ENCODE measurements around the gene GABRR1. TPM values are rescaled to one million over a fixed set of nuclear protein-coding genes. Genes with fewer than 3 reads are reported as not detected.
"Not testable (repeated sequence)": the region's sequence is repeated elsewhere in the genome, so short reads cannot be mapped to it uniquely, and the experiment has no call there.

Gene GABRR1
- total RNA-seq, 2 experiments from 2014 or later: not detected

DNA sequence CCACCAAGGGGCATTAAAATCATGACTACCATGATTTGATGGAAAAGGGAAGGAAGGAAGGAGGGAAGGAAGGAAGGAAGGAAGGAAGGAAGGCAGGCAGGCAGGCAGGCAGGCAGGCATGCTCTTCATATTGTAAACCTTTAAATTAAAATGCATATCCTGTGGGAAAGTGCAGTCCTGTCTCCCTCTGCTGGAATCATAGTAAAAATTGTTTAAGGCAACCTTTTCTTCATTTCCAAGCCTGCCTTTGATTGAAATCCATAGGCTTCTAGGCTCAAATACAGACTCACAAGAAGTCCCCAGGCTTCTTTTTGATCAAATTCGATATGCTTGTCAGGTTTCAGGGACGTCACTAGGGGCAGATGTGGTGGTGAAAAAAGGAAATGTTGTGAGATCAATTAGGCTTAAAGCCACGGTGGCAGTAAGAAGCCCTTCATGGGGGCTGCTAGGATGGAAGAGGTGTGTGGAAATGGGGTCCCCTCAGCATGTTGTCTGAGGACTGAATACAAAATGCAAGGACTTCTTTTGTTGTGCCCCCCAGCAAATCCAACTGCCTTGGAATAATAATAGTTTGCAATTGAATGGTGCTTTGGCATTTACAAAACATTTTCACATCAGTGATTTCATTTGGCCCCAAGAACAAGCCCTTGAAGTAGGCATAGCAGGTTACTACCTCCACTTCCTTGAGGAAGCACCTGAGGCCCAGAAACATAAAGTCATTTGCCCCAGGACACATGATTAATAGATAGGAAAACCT, 25.6 kb upstream of the GABRR1 start:
- no peak overlapping the region for H3K27ac Mint-ChIP-seq
- DNase-seq: no peak
- H3K4me1 Mint-ChIP-seq: peaks cover 20% of the 10 kb centered on the region
- H3K4me3 Mint-ChIP-seq: no peak overlapping the region
- H3K27me3 Mint-ChIP-seq: peaks cover 7% of the 10 kb centered on the region
- H3K9me3 Mint-ChIP-seq: no peaks in the 10 kb centered on the region
- no peaks in the 10 kb centered on the region for H3K36me3 Mint-ChIP-seq

DNA sequence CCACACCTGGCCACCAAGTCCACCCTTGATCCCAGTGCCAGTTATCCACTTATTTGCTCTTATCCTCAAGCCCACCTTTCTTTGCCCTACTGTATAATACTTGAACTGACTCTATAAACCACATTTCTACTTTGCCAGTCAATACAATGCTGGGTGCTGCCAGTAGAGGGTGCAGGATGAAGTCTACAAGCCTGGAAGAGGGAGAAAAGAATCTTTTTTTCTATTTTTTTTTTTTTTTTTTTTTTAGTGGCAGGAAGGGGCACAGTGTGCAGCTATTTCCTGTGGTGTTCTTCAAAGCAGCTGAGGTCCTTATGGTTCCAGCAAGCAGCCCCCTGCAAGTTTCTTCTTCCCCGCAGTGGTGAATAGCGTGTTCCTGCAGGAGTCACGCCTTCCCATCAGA, 22.2 kb upstream of the GABRR1 start:
- Mint-ChIP-seq H3K9me3 (no peaks in the 10 kb centered on the region), H3K4me1 (peaks cover 19% of the 10 kb centered on the region), H3K36me3 (peaks cover 2% of the 10 kb centered on the region), H3K4me3 (no peak overlapping the region), H3K27me3 (peaks cover 19% of the 10 kb centered on the region), H3K27ac (no peak overlapping the region)
- peak; percentile 21 for DNase-seq

DNA sequence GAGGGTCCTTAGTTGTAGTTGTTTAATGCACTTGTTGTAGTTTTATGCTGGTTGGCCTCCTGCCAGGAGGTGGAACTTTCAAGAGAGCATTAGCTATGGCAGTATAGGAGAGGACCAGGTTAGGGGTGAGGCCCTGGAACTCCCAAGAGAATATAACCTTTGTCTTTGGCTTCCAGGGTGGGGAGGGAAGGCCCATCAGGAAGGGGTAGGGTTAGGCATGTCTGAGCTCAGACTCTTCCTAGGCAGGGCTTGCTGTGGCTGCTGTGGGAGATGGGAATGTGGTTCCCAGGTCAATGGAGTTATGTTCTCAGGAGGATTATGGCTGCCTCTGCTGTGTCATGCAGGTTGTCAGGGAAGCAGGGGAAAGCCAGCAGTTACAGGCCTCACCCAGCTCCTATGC, 20.0 kb upstream of the GABRR1 start:
- H3K27ac Mint-ChIP-seq: no peak overlapping the region
- no peak overlapping the region for H3K4me3 Mint-ChIP-seq
- H3K4me1 Mint-ChIP-seq: peaks cover 16% of the 10 kb centered on the region
- peaks cover 35% of the 10 kb centered on the region for H3K27me3 Mint-ChIP-seq
- H3K9me3 Mint-ChIP-seq: no peaks in the 10 kb centered on the region
- DNase-seq: no peak
- peaks cover 2% of the 10 kb centered on the region for H3K36me3 Mint-ChIP-seq

DNA sequence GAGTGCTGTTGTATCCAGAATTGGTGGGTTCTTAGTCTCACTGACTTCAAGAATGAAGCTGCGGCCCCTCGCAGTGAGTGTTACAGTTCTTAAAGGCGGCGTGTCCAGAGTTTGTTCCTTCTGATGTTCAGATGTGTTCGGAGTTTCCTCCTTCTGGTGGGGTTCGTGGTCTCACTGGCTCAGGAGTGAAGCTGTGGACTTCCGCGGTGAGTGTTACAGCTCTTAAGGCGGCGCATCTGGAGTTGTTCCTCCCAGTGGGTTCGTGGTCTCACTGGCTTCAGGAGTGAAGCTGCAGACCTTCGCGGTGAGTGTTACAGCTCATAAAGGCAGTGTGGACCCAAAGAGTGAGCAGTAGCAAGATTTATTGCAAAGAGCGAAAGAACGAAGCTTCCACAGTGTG, 16.4 kb upstream of the GABRR1 start:
- not testable (repeated sequence) for H3K9me3 Mint-ChIP-seq, H3K27ac Mint-ChIP-seq, H3K36me3 Mint-ChIP-seq, DNase-seq, H3K4me1 Mint-ChIP-seq
- peaks cover 38% of the 10 kb centered on the region for H3K27me3 Mint-ChIP-seq
- H3K4me3 Mint-ChIP-seq: peak overlapping the region; percentile 29

DNA sequence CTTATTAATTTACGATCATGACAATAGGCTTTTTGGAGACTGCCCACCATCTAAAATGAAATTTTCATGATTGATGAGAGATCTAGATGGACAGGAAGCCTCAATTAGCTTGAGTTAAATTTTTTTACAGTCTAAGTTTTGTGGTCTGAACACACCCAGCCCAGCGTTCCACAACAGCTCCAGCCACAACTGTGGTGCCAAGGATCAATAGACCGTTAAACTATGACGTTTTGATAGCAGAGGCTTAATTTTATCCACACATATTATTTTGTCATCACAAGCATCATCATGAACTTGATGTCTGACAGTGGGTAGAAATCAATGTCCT, 5.5 kb upstream of the GABRR1 start:
- no peaks in the 10 kb centered on the region for H3K27me3 Mint-ChIP-seq
- peaks cover 2% of the 10 kb centered on the region for H3K4me1 Mint-ChIP-seq
- no peak overlapping the region for H3K27ac Mint-ChIP-seq
- peaks cover 2% of the 10 kb centered on the region for H3K36me3 Mint-ChIP-seq
- no peak overlapping the region for H3K4me3 Mint-ChIP-seq
- DNase-seq: no peak
- no peaks in the 10 kb centered on the region for H3K9me3 Mint-ChIP-seq

DNA sequence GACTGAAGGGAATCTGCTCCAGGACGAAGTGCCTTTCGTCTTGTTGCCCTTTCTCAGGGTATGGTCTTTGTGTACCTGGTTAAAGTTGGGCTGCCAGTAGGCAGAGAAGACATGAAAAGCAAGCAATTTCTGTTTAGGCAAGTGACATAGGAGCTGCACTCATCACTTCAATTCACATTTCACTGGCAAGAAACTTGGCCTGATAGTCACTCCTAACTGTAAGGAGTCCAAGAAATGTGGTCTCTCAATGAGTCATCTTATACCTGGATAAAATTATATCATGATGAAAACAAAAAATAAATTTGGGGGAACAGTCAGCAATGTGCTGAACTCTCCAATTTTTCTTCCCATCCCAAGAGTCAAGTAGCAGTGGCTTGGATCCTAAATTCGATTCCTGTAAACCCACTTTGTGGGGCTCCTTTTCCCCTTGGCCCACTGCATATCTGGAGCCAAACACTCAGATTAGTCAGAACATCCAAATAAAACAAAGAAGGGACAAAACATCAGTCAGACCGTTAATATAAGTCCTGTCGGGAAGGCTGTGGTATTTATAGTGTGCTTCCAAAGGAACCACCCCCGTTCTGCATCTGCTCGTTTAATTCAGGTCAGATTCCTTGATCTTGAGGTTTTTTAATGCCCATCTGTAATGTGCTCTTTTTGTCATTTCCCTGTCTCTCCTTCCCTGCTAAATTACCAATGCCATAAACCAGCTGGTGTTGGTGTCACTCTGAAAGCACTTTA, 5.0 kb upstream of the GABRR1 start:
- no peaks in the 10 kb centered on the region for H3K9me3 Mint-ChIP-seq
- DNase-seq: no peak
- H3K27me3 Mint-ChIP-seq: no peaks in the 10 kb centered on the region
- H3K4me1 Mint-ChIP-seq: peaks cover 5% of the 10 kb centered on the region
- peaks cover 2% of the 10 kb centered on the region for H3K36me3 Mint-ChIP-seq
- no peak overlapping the region for H3K27ac Mint-ChIP-seq
- no peak overlapping the region for H3K4me3 Mint-ChIP-seq

DNA sequence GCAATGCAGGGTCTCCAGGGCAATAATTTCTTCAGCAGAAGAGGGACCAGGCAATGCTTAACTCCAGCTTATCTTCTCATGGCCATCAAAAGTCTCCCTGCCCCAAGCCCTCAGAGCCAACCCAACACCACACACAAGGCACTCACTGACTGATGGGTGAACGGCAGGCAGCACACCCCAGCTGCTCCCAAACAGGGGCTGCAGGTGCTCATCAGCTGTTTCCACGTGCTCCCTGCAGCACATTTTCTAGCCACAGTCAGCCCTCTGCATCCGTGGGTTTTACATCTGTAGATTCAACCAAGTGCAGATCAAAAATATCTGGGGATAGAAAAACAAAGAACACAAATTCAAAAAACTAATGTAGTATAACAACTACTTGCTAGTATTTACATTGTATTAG, 4.0 kb upstream of the GABRR1 start:
- no peaks in the 10 kb centered on the region for H3K9me3 Mint-ChIP-seq

DNA sequence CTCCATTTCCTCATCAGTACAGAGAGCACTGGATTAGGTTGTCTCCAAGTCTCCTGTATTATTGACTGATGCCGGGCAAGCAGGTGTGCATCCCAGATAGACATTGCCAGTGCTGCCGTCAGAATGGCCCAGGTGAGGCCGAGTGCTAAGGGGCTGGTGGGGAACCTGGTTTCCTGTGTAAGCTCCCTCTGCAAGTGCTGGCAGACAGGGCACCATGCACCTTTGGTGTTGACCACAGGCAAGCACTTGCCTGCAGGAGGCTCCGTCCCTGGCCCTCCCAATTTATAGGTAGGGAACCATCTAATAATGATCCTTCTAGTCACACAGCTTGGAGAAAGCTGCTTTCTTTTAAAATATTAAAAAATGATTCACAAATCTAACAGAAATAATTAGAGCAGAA, 747 bp downstream of the GABRR1 start:
- DNase-seq: no peak
- Mint-ChIP-seq H3K4me3 (no peak overlapping the region), H3K27me3 (no peaks in the 10 kb centered on the region), H3K4me1 (peaks cover 5% of the 10 kb centered on the region), H3K36me3 (no peaks in the 10 kb centered on the region), H3K9me3 (no peaks in the 10 kb centered on the region), H3K27ac (no peak overlapping the region)

More for the DNA sequence above, 4.0 kb upstream of the GABRR1 start:
- Mint-ChIP-seq H3K27me3 (no peaks in the 10 kb centered on the region), H3K4me3 (no peak overlapping the region), H3K4me1 (peaks cover 5% of the 10 kb centered on the region), H3K27ac (no peak overlapping the region), H3K36me3 (peaks cover 2% of the 10 kb centered on the region)
- no peak for DNase-seq

DNA sequence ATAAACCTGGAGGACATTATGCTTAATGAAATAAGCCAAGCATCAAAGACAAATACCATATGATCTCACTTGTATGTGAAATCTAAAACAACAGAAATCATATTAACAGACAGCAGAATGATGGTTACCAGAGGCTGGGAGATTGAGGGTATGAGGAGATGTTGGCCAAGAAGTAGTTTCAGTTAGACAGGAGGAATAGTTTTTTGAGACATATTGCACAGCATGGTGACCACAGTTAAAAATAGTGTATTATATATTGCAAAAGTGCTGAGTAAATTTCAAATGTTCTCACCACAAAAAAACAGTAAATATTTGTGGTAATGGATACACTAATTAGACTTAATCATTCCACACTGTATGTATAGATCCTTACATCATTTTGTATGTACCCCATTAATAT, 1.8 kb downstream of the GABRR1 start:
- no peaks in the 10 kb centered on the region for H3K27me3 Mint-ChIP-seq
- H3K9me3 Mint-ChIP-seq: no peaks in the 10 kb centered on the region
- no peak overlapping the region for H3K4me3 Mint-ChIP-seq
- DNase-seq: no peak
- H3K27ac Mint-ChIP-seq: no peak overlapping the region
- H3K4me1 Mint-ChIP-seq: peaks cover 5% of the 10 kb centered on the region
- no peaks in the 10 kb centered on the region for H3K36me3 Mint-ChIP-seq

DNA sequence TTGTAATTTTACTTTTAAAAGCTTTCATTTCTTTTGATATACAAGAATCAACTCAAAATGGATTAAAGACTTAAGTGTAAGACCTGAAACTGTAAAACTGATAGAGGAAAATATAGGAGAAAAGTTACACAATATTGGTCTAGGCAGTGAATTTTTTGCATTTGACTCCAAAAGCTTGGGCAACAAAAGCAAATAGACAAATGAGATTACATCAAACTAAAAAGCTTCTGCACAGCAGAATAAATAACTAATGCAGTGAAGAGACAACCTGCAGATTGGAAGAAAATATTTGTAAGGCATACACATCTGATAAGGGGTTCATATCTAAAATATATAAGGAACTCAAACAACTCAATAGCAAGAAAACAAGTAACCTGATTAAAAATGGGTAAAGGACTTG, 3.0 kb downstream of the GABRR1 start:
- H3K27ac Mint-ChIP-seq: no peak overlapping the region
- H3K4me1 Mint-ChIP-seq: peaks cover 5% of the 10 kb centered on the region
- no peak for DNase-seq
- no peaks in the 10 kb centered on the region for H3K9me3 Mint-ChIP-seq
- H3K36me3 Mint-ChIP-seq: no peaks in the 10 kb centered on the region
- H3K4me3 Mint-ChIP-seq: no peak overlapping the region
- no peaks in the 10 kb centered on the region for H3K27me3 Mint-ChIP-seq

DNA sequence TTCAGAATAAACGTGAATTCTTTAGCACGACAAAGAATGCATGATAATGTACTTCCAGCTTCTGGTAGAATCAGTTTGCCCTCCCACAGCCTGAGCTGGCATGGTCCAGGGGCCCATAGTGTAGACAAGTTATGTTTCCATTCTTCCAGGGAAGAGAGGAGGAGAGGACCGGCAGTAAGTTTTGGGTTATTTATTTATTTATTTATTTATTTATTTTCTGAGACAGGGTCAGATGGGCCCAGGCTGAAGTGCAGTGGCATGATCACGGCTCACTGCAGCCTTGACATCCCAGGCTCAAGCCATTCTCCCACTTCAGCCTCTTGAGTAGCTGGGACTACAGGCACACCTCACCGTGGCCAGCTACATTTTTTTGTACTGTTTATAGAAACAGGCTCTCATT, 4.7 kb downstream of the GABRR1 start:
- Mint-ChIP-seq H3K27ac (no peak overlapping the region), H3K4me1 (peaks cover under 1% of the 10 kb centered on the region), H3K36me3 (no peaks in the 10 kb centered on the region), H3K4me3 (no peak overlapping the region), H3K27me3 (no peaks in the 10 kb centered on the region), H3K9me3 (no peaks in the 10 kb centered on the region)
- no peak for DNase-seq

DNA sequence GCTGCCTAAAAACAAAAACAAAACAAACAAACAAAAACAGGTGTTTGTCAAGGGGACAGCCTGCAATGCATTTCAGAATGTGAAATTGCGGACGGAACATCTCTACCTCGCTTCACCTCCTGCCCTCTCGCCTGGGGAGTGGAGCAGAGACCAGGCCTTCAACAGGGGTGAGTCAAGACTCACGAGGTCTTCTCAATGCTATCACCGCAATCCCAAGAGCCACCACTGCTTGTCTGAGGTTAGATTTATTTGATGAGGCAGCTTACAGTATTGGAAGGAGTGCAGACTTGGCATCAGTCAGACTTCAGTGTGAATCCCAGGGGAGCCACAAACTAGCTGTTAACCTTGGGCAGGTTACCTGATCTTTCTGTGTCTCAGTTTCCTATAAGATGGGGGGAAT, 7.7 kb downstream of the GABRR1 start:
- Mint-ChIP-seq H3K27ac (no peak overlapping the region), H3K4me3 (no peak overlapping the region), H3K9me3 (no peaks in the 10 kb centered on the region), H3K4me1 (no peaks in the 10 kb centered on the region), H3K27me3 (no peaks in the 10 kb centered on the region), H3K36me3 (no peaks in the 10 kb centered on the region)
- no peak for DNase-seq

DNA sequence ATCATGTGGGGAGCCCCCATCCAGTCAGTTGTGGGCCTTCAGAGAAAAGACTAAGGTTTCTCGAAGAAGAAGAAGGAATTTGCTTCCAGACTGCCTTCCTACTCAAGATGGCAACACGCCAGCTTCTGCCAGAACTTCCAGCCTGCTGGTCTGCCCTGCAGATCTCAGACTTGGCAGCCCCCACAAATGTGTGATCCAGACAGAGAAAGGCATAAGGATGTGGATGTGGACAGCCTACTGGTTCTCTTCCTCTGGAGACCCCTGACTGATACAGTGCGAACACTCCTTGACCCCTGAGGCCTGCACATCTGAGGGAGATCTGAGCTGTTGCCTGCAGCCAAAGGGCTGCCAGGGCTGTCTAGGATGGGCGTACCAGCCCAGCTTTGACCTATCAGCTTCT, 8.6 kb downstream of the GABRR1 start:
- H3K9me3 Mint-ChIP-seq: no peaks in the 10 kb centered on the region
- H3K36me3 Mint-ChIP-seq: no peaks in the 10 kb centered on the region
- no peaks in the 10 kb centered on the region for H3K27me3 Mint-ChIP-seq
- no peak overlapping the region for H3K27ac Mint-ChIP-seq
- no peak overlapping the region for H3K4me3 Mint-ChIP-seq
- no peaks in the 10 kb centered on the region for H3K4me1 Mint-ChIP-seq
- DNase-seq: no peak

DNA sequence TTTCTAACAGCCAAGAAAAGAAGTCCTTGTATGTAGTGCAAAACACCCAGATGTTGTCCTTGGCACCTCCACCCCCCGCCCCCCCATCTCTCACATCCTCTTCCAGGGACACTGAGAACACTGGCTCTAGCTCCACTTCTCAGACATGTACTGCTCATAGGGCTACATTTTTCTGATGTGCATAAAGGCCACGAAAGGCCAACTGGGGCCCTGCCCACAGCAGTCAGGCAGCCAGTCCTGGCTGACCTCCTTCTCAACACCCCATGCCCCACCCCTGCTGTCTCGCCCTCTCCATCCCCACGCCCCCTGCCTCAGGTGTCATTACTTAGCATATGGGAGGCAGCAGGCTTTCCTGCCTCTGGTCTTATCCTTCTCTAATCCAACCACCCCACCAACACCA, 11.3 kb downstream of the GABRR1 start:
- Mint-ChIP-seq H3K27me3 (no peaks in the 10 kb centered on the region), H3K36me3 (no peaks in the 10 kb centered on the region), H3K27ac (no peak overlapping the region), H3K4me3 (no peak overlapping the region), H3K9me3 (no peaks in the 10 kb centered on the region), H3K4me1 (no peaks in the 10 kb centered on the region)
- DNase-seq: no peak

DNA sequence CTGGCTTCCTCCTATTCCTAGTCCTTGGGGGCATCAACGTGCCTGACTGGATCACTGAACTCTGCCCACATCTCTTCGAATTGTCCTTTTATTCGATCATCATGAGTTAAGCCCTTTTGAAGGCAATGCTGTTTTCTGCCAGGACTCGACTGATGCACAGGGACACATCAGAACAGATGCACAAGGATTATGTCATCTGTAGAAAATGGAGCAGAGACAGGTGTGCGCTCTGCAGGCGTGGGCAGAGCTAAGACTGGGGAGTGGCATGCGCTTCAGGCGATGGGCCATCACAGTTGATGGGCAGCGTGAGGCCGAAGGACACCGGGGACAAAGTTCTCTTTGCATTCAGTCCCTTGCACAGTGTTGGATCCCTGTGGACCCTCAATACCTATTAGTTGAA, 13.1 kb downstream of the GABRR1 start:
- Mint-ChIP-seq H3K4me1 (no peaks in the 10 kb centered on the region), H3K27ac (no peak overlapping the region), H3K9me3 (no peaks in the 10 kb centered on the region), H3K27me3 (no peaks in the 10 kb centered on the region), H3K4me3 (no peak overlapping the region), H3K36me3 (no peaks in the 10 kb centered on the region)
- DNase-seq: no peak

DNA sequence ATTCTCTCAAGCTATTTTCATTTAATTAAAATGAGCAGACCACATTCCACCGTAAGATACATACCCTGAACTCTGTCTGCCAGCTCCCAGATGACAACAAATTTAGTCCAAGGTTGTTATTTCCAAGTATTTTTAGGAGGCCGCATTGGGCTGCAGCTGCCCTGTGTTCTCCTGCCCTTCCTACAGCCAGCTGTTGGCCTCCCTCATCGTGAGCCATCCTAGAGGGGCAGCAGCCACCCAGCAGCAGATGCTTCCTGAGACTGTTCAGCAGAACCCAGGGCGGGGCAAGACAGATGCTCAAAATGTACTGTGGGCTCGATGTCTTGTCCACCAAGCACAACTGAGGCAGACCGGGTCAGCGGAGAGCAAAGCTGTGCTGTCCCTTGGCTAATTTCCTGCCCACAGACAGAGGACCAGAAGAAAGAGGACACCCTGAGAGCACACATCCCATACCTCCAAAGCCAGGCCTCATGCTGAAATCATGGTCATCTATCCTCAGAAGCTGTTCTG, 16.4 kb downstream of the GABRR1 start:
- H3K27ac Mint-ChIP-seq: no peak overlapping the region
- no peaks in the 10 kb centered on the region for H3K27me3 Mint-ChIP-seq
- peaks cover 3% of the 10 kb centered on the region for H3K9me3 Mint-ChIP-seq
- no peak overlapping the region for H3K4me3 Mint-ChIP-seq
- H3K36me3 Mint-ChIP-seq: no peaks in the 10 kb centered on the region
- no peak for DNase-seq
- no peaks in the 10 kb centered on the region for H3K4me1 Mint-ChIP-seq
